SK-N-SH treated with all-trans-retinoic acid at 6 μM for 48 hours (cell line): Measurements from ENCODE around the gene GREM2.

Experiments
- ATAC-seq: fragments of 200-7000 bp; cut with Tn5 transposase; 3 replicates; pipeline ENCODE4 v1.9.1; 2020; ENCODE audit warnings: mild to moderate bottlenecking, moderate library complexity
- ARNTL ChIP-seq: fragments of 450-650 bp; formaldehyde crosslinking; IDR thresholded peaks from 2 replicates; pipeline ENCODE4 v1.5.0; 2020; ENCODE audit warnings: low read depth, mild to moderate bottlenecking, moderate library complexity, borderline replicate concordance
- BACH2 ChIP-seq: fragments of 250-450 bp; sonication (Bioruptor Pico); IDR thresholded peaks from 2 replicates; pipeline ENCODE4 v1.9.0; 2021; ENCODE audit warnings: mild to moderate bottlenecking, borderline replicate concordance
- CREB5 ChIP-seq: fragments of 250-450 bp; sonication (Bioruptor Pico); IDR thresholded peaks from 2 replicates; pipeline ENCODE4 v1.5.1; 2020; ENCODE audit warnings: low read depth, mild to moderate bottlenecking, moderate library complexity
- CSDC2 ChIP-seq: fragments of 250-450 bp; sonication (Bioruptor Pico); IDR thresholded peaks from 2 replicates; pipeline ENCODE4 v1.5.0; 2020; ENCODE audit warnings: mild to moderate bottlenecking, moderate library complexity
- CSRNP3 ChIP-seq: fragments of 250-450 bp; sonication (Bioruptor Pico); IDR thresholded peaks from 2 replicates; pipeline ENCODE4 v1.5.1; 2021; ENCODE audit warnings: mild to moderate bottlenecking, moderate library complexity
- ESRRG ChIP-seq: fragments of 250-450 bp; sonication (Bioruptor Pico); IDR thresholded peaks from 2 replicates; pipeline ENCODE4 v1.6.1; 2021; ENCODE audit warnings: mild to moderate bottlenecking
- GLIS3 ChIP-seq: fragments of 250-450 bp; sonication (Bioruptor Pico); IDR thresholded peaks from 2 replicates; pipeline ENCODE4 v1.5.0; 2020; ENCODE audit warnings: mild to moderate bottlenecking, moderate library complexity
- OSR1 ChIP-seq: fragments of 250-450 bp; sonication (Bioruptor Pico); IDR thresholded peaks from 2 replicates; pipeline ENCODE4 v1.8.0; 2022; ENCODE audit warnings: moderate library complexity, mild to moderate bottlenecking, inconsistent platforms
- PATZ1 ChIP-seq: fragments of 250-450 bp; sonication (Bioruptor Pico); IDR thresholded peaks from 2 replicates; pipeline ENCODE4 v1.8.0; 2020; ENCODE audit warnings: mild to moderate bottlenecking, moderate library complexity, borderline replicate concordance
- PPARA ChIP-seq: fragments of 250-450 bp; sonication (Bioruptor Pico); IDR thresholded peaks from 2 replicates; pipeline ENCODE4 v1.5.0; 2020; ENCODE audit warnings: mild to moderate bottlenecking, borderline replicate concordance
- RARB ChIP-seq: fragments of 250-450 bp; sonication (Bioruptor Pico); IDR thresholded peaks from 2 replicates; pipeline ENCODE4 v1.8.0; 2021; ENCODE audit warnings: mild to moderate bottlenecking, moderate library complexity
- SNAI2 ChIP-seq: fragments of 250-450 bp; sonication (Bioruptor Pico); IDR thresholded peaks from 2 replicates; pipeline ENCODE4 v1.5.0; 2020; ENCODE audit warnings: mild to moderate bottlenecking, moderate library complexity
- TCF4 ChIP-seq: fragments of 250-450 bp; sonication (Bioruptor Pico); IDR thresholded peaks from 2 replicates; pipeline ENCODE4 v1.8.0; 2021; ENCODE audit warnings: mild to moderate bottlenecking, moderate library complexity, borderline replicate concordance
- TOX ChIP-seq: fragments of 250-450 bp; sonication (Bioruptor Pico); IDR thresholded peaks from 2 replicates; pipeline ENCODE4 v1.8.0; 2021; ENCODE audit warnings: mild to moderate bottlenecking, moderate library complexity, borderline replicate concordance
- TSHZ2 ChIP-seq: fragments of 250-450 bp; sonication (Bioruptor Pico); IDR thresholded peaks from 2 replicates; pipeline ENCODE4 v1.5.0; 2020; ENCODE audit warnings: mild to moderate bottlenecking, moderate library complexity
- ZC3H10 ChIP-seq: fragments of 250-450 bp; sonication (Bioruptor Pico); IDR thresholded peaks from 2 replicates; pipeline ENCODE4 v1.5.1; 2021; ENCODE audit warnings: mild to moderate bottlenecking, moderate library complexity
- ZFP3 ChIP-seq: fragments of 250-450 bp; sonication (Bioruptor Pico); IDR thresholded peaks from 2 replicates; pipeline ENCODE4 v1.5.0; 2020; ENCODE audit warnings: mild to moderate bottlenecking, moderate library complexity
- ZFP30 ChIP-seq: fragments of 450-650 bp; formaldehyde crosslinking; IDR thresholded peaks from 2 replicates; pipeline ENCODE4 v1.5.0; 2022; ENCODE audit warnings: mild to moderate bottlenecking, moderate library complexity
- ZNF565 ChIP-seq: fragments of 450-650 bp; formaldehyde crosslinking; conservative IDR thresholded peaks from 2 replicates; pipeline ENCODE4 v1.5.0; 2020; ENCODE audit warnings: low read depth, mild to moderate bottlenecking, moderate library complexity
- ZNF70 ChIP-seq: fragments of 450-650 bp; formaldehyde crosslinking; IDR thresholded peaks from 2 replicates; pipeline ENCODE4 v1.5.0; 2020; ENCODE audit warnings: mild to moderate bottlenecking, moderate library complexity

GREM2 gene

GRCh38 chr1:240621249-240621648 lies 9.3 kb upstream of the GREM2 start:
- TF ChIP-seq TOX (CRISPR knock-in tag), result no peak
- TF ChIP-seq OSR1, result no peak
- no peak for TF ChIP-seq ZNF70 (CRISPR knock-in tag)
- no peak for TF ChIP-seq RARB (CRISPR knock-in tag)
- TF ChIP-seq ZNF565 (CRISPR knock-in tag), result no peak
- no peak for TF ChIP-seq CREB5 (CRISPR knock-in tag)
- TF ChIP-seq ZFP3 (CRISPR knock-in tag), result no peak
- TF ChIP-seq ARNTL, result no peak
- no peak for TF ChIP-seq TCF4
- TF ChIP-seq ESRRG (CRISPR knock-in tag), result no peak
- TF ChIP-seq PPARA (CRISPR knock-in tag), result no peak
- no peak for TF ChIP-seq GLIS3 (CRISPR knock-in tag)
- TF ChIP-seq PATZ1, result no peak
- no peak for TF ChIP-seq TSHZ2 (CRISPR knock-in tag)
- TF ChIP-seq, all 23 proteins: peak for 0
- ATAC-seq, result no peak; the same call in 1 of the 3 replicates

GRCh38 chr1:240619906-240620621 lies 8.1 kb upstream of the GREM2 start:
- no peak for ATAC-seq

GRCh38 chr1:240619357-240619756 lies 7.4 kb upstream of the GREM2 start:
- ATAC-seq, result no peak
- TF ChIP-seq CSRNP3, result no peak
- TF ChIP-seq BACH2 (CRISPR knock-in tag), result no peak
- TF ChIP-seq TCF4, result no peak
- TF ChIP-seq ZFP3 (CRISPR knock-in tag), result no peak
- TF ChIP-seq ZFP30, result no peak
- no peak for TF ChIP-seq PATZ1
- TF ChIP-seq RARB (CRISPR knock-in tag), result no peak
- TF ChIP-seq SNAI2 (CRISPR knock-in tag), result no peak
- no peak for TF ChIP-seq ZNF70 (CRISPR knock-in tag)
- no peak for TF ChIP-seq TOX (CRISPR knock-in tag)
- no peak for TF ChIP-seq ZNF565 (CRISPR knock-in tag)
- no peak for TF ChIP-seq ARNTL
- TF ChIP-seq ZC3H10 (CRISPR knock-in tag), result no peak
- TF ChIP-seq OSR1, result no peak
- no peak for TF ChIP-seq PPARA (CRISPR knock-in tag)
- TF ChIP-seq CSDC2, result no peak
- TF ChIP-seq ESRRG (CRISPR knock-in tag), result no peak

More at GRCh38 chr1:240619906-240620621, 8.1 kb upstream of the GREM2 start:
- TF ChIP-seq OSR1, result no peak
